Smooth muscle cell (in vitro differentiated cells): ENCODE data around the gene GIMAP5. TPM values are rescaled to one million over a fixed set of nuclear protein-coding genes. Genes with fewer than 3 reads are reported as not detected.

Experiments used
- DNase-seq: peaks from one replicate; lab custom pipeline; 2025; ENCODE audit not compliant: unreplicated experiment; lab: John Stamatoyannopoulos, UW
- H2AFZ ChIP-seq: fragments of 200-600 bp; sonication (generic); 2 replicates; pipeline ENCODE4 v1.6.0; 2016; ENCODE audit warnings: antibody characterized with exemption, low read depth, mild to moderate bottlenecking
- H3F3A ChIP-seq: fragments of 200-600 bp; sonication (generic); 2 replicates; pipeline ENCODE4 v1.6.0; 2017; ENCODE audit warnings: antibody characterized with exemption, low read depth
- H3K27ac ChIP-seq: fragments of 200-600 bp; sonication (generic); 2 replicates; pipeline ENCODE4 v1.5.1; 2016; ENCODE audit warnings: low read depth, mild to moderate bottlenecking
- H3K27me3 ChIP-seq: fragments of 200-600 bp; sonication (generic); 2 replicates; pipeline ENCODE4 v1.6.1; 2016; ENCODE audit warnings: low read depth, mild to moderate bottlenecking
- H3K36me3 ChIP-seq: fragments of 200-600 bp; sonication (generic); 2 replicates; pipeline ENCODE4 v1.5.1; 2016; ENCODE audit warnings: low read depth
- H3K4me1 ChIP-seq: fragments of 200-600 bp; sonication (generic); 2 replicates; pipeline ENCODE4 v1.5.1; 2016; ENCODE audit warnings: low read depth
- H3K4me2 ChIP-seq: fragments of 200-600 bp; sonication (generic); 2 replicates; pipeline ENCODE4 v1.6.0; 2016; ENCODE audit warnings: mild to moderate bottlenecking
- H3K4me3 ChIP-seq: fragments of 200-600 bp; sonication (generic); 2 replicates; pipeline ENCODE4 v1.5.1; 2016; ENCODE audit warnings: mild to moderate bottlenecking
- H3K79me2 ChIP-seq: fragments of 200-600 bp; sonication (generic); 2 replicates; pipeline ENCODE4 v1.6.0; 2016; ENCODE audit warnings: low read depth, mild to moderate bottlenecking
- H3K9ac ChIP-seq: fragments of 200-600 bp; sonication (generic); 2 replicates; pipeline ENCODE4 v1.6.0; 2016; ENCODE audit warnings: low read depth
- H3K9me3 ChIP-seq: fragments of 200-600 bp; sonication (generic); replicated peaks from 2 replicates; pipeline ENCODE4 v1.5.1; 2016; ENCODE audit warnings: low read depth
- H4K20me1 ChIP-seq: fragments of 200-600 bp; sonication (generic); 2 replicates; pipeline ENCODE4 v1.6.0; 2016; ENCODE audit warnings: low read depth
- WGBS: methylation state at CpG from one replicate; pipeline ENCODE4 v1.1.7; 2016; ENCODE audit warnings: low lambda C conversion rate; 5-methylcytosine and 5-hydroxymethylcytosine counted together
- polyA plus RNA-seq: library from polyadenylated mRNA; unstranded; fragments of >200 nt; fragmentation: Nextera tagmentation; extraction: Ambion mirVana; gene quantifications from 2 replicates; pipeline ENCODE4 v1.2.1, GENCODE V29; 2016
- total RNA-seq: library from RNA; depleted of rRNA; stranded (reverse); fragments of >200 nt; gene quantifications from 2 replicates; pipeline ENCODE4 v1.2.3, GENCODE V29; 2014
- TF ChIP-seq, protein P1 (sequence below): fragments of 200-600 bp; sonication (generic); IDR thresholded peaks from 2 replicates; pipeline ENCODE4 v1.5.1; 2017; ENCODE audit warnings: borderline replicate concordance, mild to moderate bottlenecking, antibody characterized with exemption; ENCODE audit not compliant: insufficient read depth, poor library complexity, severe bottlenecking

Gene GIMAP5
- total and polyA plus RNA-seq, 2 experiments from 2014 or later = not detected

DNA sequence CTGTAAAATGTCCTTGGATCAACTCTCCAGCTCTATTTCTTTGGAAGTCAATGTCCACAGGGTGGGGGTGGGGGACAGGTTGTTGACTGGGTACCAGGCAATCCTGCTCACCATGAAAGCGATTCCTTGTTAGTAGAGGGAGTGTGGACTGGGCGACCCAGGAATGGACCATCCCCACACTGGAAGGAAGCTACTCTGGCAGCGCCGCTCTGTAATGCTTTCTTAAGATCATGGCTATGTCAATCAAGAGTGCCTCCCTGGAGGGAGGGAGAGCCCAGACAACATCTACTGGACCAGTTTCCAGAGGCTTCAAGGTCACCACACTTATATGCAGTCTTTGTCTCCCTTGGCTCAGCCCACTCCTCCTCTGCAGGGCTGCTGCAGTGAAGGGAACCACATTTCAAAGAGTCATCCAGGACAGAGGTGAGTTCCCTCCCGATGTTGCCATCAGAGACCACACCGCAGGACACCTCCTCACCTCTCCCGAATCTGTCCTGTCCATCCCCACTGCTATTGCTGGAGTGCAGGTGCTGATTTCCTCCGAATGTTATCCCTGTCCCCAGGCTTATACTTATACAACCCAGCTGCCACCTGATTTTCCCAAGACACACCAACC lies 6.9 kb downstream of the GIMAP5 start:
- Histone ChIP-seq H3K4me2 (no peak overlapping the region), H3K27me3 (peaks cover 72% of the 10 kb centered on the region), H3F3A (no peaks in the 10 kb centered on the region), H3K79me2 (no peaks in the 10 kb centered on the region), H3K27ac (no peak overlapping the region), H3K9me3 (no peaks in the 10 kb centered on the region), H2AFZ (no peak overlapping the region), H3K36me3 (no peaks in the 10 kb centered on the region), H3K4me1 (no peaks in the 10 kb centered on the region), H3K9ac (no peak overlapping the region), H3K4me3 (no peak overlapping the region), H4K20me1 (no peaks in the 10 kb centered on the region)
- TF ChIP-seq, protein P1, sequence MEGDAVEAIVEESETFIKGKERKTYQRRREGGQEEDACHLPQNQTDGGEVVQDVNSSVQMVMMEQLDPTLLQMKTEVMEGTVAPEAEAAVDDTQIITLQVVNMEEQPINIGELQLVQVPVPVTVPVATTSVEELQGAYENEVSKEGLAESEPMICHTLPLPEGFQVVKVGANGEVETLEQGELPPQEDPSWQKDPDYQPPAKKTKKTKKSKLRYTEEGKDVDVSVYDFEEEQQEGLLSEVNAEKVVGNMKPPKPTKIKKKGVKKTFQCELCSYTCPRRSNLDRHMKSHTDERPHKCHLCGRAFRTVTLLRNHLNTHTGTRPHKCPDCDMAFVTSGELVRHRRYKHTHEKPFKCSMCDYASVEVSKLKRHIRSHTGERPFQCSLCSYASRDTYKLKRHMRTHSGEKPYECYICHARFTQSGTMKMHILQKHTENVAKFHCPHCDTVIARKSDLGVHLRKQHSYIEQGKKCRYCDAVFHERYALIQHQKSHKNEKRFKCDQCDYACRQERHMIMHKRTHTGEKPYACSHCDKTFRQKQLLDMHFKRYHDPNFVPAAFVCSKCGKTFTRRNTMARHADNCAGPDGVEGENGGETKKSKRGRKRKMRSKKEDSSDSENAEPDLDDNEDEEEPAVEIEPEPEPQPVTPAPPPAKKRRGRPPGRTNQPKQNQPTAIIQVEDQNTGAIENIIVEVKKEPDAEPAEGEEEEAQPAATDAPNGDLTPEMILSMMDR = no peak
- WGBS = 74% methylated on average over 8 of the region's 8 CpGs
- no peak for DNase-seq

DNA sequence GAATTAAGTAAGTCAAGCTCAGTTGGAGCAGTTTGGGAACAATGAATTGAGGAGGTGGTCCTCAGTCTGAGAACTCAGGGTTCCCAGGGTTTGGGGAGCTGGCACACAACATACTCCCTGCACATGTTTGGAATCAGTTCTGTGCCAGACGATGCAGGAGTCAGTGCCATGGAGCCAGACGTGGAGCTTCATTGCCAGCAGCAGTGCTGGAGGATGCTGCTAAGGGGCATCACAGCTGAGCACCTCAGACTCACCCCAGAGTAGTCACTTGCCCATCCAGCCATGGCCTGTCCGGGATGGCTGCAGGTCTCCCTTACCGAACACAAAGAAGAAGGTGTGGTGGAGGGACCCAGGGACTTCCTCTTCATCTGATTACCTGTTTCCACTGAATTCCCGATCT lies 7.9 kb downstream of the GIMAP5 start:
- Histone ChIP-seq H3K9ac (no peak overlapping the region), H3K27me3 (peaks cover 72% of the 10 kb centered on the region), H2AFZ (no peak overlapping the region), H4K20me1 (no peaks in the 10 kb centered on the region), H3K79me2 (no peaks in the 10 kb centered on the region), H3F3A (no peaks in the 10 kb centered on the region), H3K36me3 (no peaks in the 10 kb centered on the region), H3K4me2 (no peak overlapping the region), H3K27ac (no peak overlapping the region), H3K4me1 (no peaks in the 10 kb centered on the region), H3K4me3 (no peak overlapping the region), H3K9me3 (no peaks in the 10 kb centered on the region)
- TF ChIP-seq, protein P1 = no peak
- no peak for DNase-seq
- 79% methylated on average over 5 of the region's 5 CpGs for WGBS

DNA sequence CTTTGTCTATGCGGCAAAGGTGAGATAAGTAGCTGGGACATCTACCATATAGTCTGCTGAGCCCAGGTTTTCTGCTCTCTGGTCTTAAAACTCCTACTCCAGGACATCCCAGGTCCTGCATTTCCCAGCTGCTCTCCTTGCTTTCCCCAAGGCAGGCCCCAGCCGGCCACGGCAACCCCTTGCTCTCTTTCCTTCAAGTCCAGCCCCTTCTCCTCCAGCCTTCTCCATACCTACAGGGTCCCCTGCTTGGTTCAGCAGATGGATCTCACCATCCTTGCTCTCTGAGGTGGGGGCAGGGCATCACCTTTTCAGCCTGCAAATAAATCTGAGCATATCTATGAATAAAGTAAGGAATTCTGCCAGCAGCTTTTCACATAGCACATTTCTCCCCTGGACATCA lies 8.7 kb downstream of the GIMAP5 start:
- Histone ChIP-seq H4K20me1 (no peaks in the 10 kb centered on the region), H3K27me3 (peaks cover 69% of the 10 kb centered on the region), H2AFZ (no peak overlapping the region), H3K36me3 (no peaks in the 10 kb centered on the region), H3K9ac (no peak overlapping the region), H3K4me2 (no peak overlapping the region), H3K79me2 (no peaks in the 10 kb centered on the region), H3K27ac (no peak overlapping the region), H3F3A (no peaks in the 10 kb centered on the region), H3K9me3 (no peaks in the 10 kb centered on the region), H3K4me3 (no peak overlapping the region), H3K4me1 (no peaks in the 10 kb centered on the region)
- TF ChIP-seq, protein P1 = no peak
- 79% methylated on average over 3 of the region's 3 CpGs for WGBS
- DNase-seq = no peak

DNA sequence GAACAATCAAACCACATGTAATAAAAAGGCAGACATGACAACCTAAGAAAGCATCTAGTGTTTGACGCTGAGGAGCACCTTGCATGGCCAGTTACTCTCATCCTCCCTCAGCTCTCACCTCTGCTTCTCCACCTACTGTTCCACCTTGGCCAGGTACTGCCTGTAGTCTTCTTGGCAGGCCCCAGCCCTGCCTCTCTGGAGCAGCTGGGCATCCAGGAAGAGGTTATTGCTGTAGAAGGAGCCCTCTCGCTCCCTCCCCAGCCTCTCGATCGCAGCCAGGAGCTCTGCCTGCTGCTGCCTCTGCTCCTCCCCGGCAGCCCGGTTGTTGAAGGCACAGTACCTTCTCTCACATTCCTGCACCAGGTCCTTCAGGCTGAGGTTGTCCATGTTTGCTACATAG lies 9.7 kb downstream of the GIMAP5 start:
- TF ChIP-seq, protein P1 = no peak
- Histone ChIP-seq H3K27ac (no peak overlapping the region), H3K27me3 (peaks cover 64% of the 10 kb centered on the region), H3K36me3 (no peaks in the 10 kb centered on the region), H3K4me2 (no peak overlapping the region), H3K4me3 (no peak overlapping the region), H3K4me1 (no peaks in the 10 kb centered on the region), H3K9me3 (no peaks in the 10 kb centered on the region), H3F3A (no peaks in the 10 kb centered on the region), H3K79me2 (no peaks in the 10 kb centered on the region), H2AFZ (no peak overlapping the region), H4K20me1 (no peaks in the 10 kb centered on the region), H3K9ac (no peak overlapping the region)
- 92% methylated on average over 6 of the region's 6 CpGs for WGBS
- no peak for DNase-seq
